RWPE1 (cell line): ENCODE data around the gene SDCCAG8.

Experiments used
- CTCF ChIA-PET: fragments of 350-600 bp; sonication (Branson Sonifier 250); formaldehyde crosslinking; extraction: SDS; loops from one replicate; lab custom pipeline; 2021; lab: Yijun Ruan, JAX
- POLR2A ChIA-PET: fragments of 400-600 bp; formaldehyde crosslinking; extraction: SDS; loops from one replicate; lab custom pipeline; 2020; ENCODE audit warnings: antibody characterized with exemption; ENCODE audit not compliant: low non-redundant PET; lab: Yijun Ruan, JAX
- DNase-seq: peaks from one replicate; pipeline ENCODE4 v3.0.0; 2012; ENCODE audit warnings: low spot score
- H3K27ac ChIP-seq: fragments of 450-650 bp; 2 replicates; pipeline ENCODE4 v1.5.1; 2017
- CTCF ChIP-seq: fragments of 450-650 bp; conservative IDR thresholded peaks from 2 replicates; pipeline ENCODE4 v1.5.1; 2017; ENCODE audit warnings: low read depth, mild to moderate bottlenecking

The SDCCAG8 gene

GRCh38 chr1:243428617-243429342 lies 172.9 kb downstream of the SDCCAG8 start:
- CTCF ChIA-PET: no interaction called here
- no peak for DNase-seq
- H3K27ac ChIP-seq: no peak overlapping the region
- POLR2A ChIA-PET: no interaction called here
- TF ChIP-seq CTCF: no peak

- ChIA-PET POLR2A (no interaction called here), CTCF (interaction anchor here (0.6 kb wide), 1 partner anchor 1601 kb away, joined by 6 read pairs; no protein-coding TSS in a partner anchor)
- no peak overlapping the region for H3K27ac ChIP-seq
- no peak for TF ChIP-seq CTCF
- no peak for DNase-seq
Observed at GRCh38 chr1:243431591-243431990, 175.8 kb downstream of the SDCCAG8 start.

- CTCF ChIA-PET: interaction anchor here (0.6 kb wide), 2 partner anchors 200 to 1601 kb away, joined by 3 to 6 read pairs; no protein-coding TSS in a partner anchor
- no peak for DNase-seq
- TF ChIP-seq CTCF: no peak
- H3K27ac ChIP-seq: no peak overlapping the region
- POLR2A ChIA-PET: no interaction called here
Observed at GRCh38 chr1:243432136-243432535, 176.3 kb downstream of the SDCCAG8 start.

DNA sequence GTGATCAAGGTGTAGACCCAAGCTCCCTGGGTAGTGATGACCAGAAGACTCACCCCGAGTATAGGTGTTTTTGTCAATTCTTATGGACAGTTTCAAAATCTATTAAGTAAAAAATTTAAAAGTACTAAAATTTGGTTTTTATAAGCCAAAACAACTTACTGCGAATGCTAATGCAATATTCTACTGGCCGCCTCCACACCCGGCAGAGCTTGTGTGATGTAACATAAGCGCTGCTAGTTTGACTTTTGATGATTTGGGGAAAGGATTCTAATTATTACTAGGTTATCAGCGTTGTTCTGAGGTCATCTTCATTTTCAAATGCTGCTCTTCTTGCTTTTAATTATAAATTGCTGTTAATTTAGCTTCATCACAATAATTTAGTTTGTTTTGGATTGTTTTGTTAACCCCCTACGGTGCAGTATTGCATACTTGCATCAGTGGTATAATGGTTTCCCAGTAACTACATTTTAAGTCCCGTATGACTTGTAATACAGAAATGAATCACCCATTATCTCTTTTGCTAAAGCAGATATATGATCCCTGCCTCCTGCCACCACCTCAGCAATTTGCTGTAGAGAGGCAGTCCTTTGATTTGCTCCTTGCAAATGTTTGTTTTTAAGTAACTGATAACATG lies 178.0 kb downstream of the SDCCAG8 start:
- no peak for DNase-seq
- no peak for TF ChIP-seq CTCF
- H3K27ac ChIP-seq: no peak overlapping the region
- ChIA-PET POLR2A (no interaction called here), CTCF (no interaction called here)

DNA sequence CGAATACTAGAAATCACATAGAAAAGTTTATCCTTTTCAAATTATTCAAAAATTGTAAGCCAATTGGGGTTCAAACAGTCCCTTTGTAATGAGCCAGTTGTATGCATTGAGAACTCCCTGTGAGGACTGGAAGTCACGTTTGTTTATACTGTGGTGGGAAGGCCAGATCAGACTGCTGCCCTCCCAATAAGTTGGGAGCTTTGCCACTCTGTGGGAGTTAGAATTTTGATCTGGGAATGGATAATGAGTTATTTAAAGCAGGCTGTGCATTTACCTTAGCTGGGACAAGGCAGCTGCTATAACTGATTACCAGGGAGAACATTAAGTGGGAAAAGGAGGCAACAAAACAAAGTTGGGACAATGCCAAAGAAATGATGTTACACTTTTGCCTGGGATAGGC lies 178.8 kb downstream of the SDCCAG8 start:
- CTCF ChIA-PET: no interaction called here
- no peak for TF ChIP-seq CTCF
- H3K27ac ChIP-seq: no peak overlapping the region
- POLR2A ChIA-PET: no interaction called here
- DNase-seq: no peak

- DNase-seq: no peak
- ChIA-PET CTCF (no interaction called here), POLR2A (no interaction called here)
- TF ChIP-seq CTCF: no peak
- H3K27ac ChIP-seq: no peak overlapping the region
Observed at GRCh38 chr1:243435836-243436235, 180.0 kb downstream of the SDCCAG8 start.
